Vagina (tissue), 2 donors: ENCODE data around the gene TGFBR3L. TPM values are rescaled to one million over a fixed set of nuclear protein-coding genes. Genes with fewer than 3 reads are reported as not detected.

ENCODE experiments used
- DNase-seq, 2 donors: peaks; one replicate each; pipeline ENCODE4 v3.0.0-alpha.2; 2017; ENCODE audit errors: extremely low spot score in 2 of 2
- H3K27ac ChIP-seq: fragments of 200-600 bp; sonication (generic); one replicate; pipeline ENCODE4 v1.5.1; 2019
- H3K27me3 ChIP-seq: fragments of 200-600 bp; sonication (generic); one replicate; pipeline ENCODE4 v1.5.1; 2019
- H3K36me3 ChIP-seq, 2 donors: fragments of 200-600 bp; sonication (generic); one replicate each; pipeline ENCODE4 v1.5.1; 2017 to 2019
- H3K4me1 ChIP-seq: fragments of 200-600 bp; sonication (generic); one replicate; pipeline ENCODE4 v1.5.1; 2019
- H3K4me3 ChIP-seq, 2 donors: fragments of 200-600 bp; sonication (generic); 1 replicate in 1 of 2; 2 replicates in 1 of 2; pipeline ENCODE4 v1.5.1; 2016 to 2019
- H3K9me3 ChIP-seq: fragments of 200-600 bp; sonication (generic); one replicate; pipeline ENCODE4 v1.5.1; 2019
- POLR2A ChIP-seq, 2 donors: fragments of 450-650 bp; IDR thresholded peaks; one replicate each; pipeline ENCODE4 v1.6.1; 2017; ENCODE audit warnings: antibody characterized with exemption in 2 of 2, mild to moderate bottlenecking in 2 of 2, moderate library complexity in 2 of 2
- POLR2AphosphoS5 ChIP-seq, 2 donors: sonication (generic); formaldehyde crosslinking; IDR thresholded peaks; one replicate each; pipeline ENCODE4 v1.9.0; 2017; ENCODE audit warnings: antibody characterized with exemption in 2 of 2, mild to moderate bottlenecking in 2 of 2, low read depth in 1 of 2; ENCODE audit not compliant: insufficient read depth in 1 of 2
- intact Hi-C: fragments of 100-400 bp; cut with DNase I; formaldehyde crosslinking; loops from one replicate; pipeline ENCODE4 v1.15.1; 2023
- total RNA-seq: library from RNA; depleted of rRNA; stranded (reverse); fragments of >200 nt; gene quantifications from one replicate; pipeline ENCODE4 v1.2.3, GENCODE V29; 2016
- TF ChIP-seq, protein P1 (sequence below), 3 experiments: fragments of 450-650 bp in 2 of 3; fragments of 200-600 bp in 1 of 3; sonication (generic) in 1 of 3; IDR thresholded peaks; one replicate each; pipeline ENCODE4 v1.5.1; 2017 to 2019; ENCODE audit warnings: antibody characterized with exemption in 3 of 3, mild to moderate bottlenecking in 2 of 3, moderate library complexity in 2 of 3

Gene TGFBR3L
- total RNA-seq, 1 donor from 2014 or later: 1.5 TPM

DNA sequence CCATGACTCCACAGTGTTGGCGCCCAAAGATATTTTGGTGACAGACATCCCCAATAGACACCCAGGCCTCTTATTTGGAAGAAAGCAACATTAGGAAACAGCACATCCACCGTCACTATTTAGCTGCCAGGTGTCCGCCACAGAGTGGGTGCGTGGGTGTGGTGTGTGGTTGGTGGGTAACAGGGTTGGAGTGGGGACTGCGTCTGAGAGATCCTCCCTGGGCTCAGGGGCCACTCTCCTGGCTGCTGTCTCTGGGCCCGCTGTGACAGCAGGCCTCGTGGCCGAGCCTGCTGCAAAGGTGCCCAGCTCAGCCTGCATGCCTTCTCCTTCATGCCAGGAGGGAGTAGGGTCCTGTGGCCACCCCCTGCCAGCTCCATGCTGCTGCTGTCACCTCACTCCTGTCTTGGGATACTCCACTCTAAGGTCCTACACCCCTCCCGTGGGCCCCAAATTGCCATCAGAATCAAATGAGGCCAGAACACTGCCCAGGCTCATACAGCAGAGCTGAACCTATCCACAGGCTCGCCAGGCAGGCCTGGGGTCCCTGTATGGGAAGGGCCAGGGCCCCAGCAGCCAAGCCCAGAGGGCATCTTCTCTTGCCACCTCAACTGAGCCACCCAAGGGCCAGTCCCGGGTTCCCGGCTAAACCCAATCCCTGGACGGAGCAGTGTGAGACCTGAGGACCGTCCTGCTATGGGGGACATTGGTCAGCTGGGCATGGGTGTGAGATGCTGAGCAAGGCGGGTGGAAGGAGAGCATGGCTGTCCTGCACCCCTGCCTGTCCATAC is 53.6 kb downstream of the TGFBR3L start:
- no peak for DNase-seq
- H3K4me3 ChIP-seq: no peak overlapping the region
- H3K4me1 ChIP-seq: no peaks in the 10 kb centered on the region
- TF ChIP-seq POLR2A (IDR thresholded peaks at IDR 0.05): no peak
- TF ChIP-seq, protein P1, sequence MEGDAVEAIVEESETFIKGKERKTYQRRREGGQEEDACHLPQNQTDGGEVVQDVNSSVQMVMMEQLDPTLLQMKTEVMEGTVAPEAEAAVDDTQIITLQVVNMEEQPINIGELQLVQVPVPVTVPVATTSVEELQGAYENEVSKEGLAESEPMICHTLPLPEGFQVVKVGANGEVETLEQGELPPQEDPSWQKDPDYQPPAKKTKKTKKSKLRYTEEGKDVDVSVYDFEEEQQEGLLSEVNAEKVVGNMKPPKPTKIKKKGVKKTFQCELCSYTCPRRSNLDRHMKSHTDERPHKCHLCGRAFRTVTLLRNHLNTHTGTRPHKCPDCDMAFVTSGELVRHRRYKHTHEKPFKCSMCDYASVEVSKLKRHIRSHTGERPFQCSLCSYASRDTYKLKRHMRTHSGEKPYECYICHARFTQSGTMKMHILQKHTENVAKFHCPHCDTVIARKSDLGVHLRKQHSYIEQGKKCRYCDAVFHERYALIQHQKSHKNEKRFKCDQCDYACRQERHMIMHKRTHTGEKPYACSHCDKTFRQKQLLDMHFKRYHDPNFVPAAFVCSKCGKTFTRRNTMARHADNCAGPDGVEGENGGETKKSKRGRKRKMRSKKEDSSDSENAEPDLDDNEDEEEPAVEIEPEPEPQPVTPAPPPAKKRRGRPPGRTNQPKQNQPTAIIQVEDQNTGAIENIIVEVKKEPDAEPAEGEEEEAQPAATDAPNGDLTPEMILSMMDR (IDR thresholded peaks at IDR 0.05): no peak
- no peak for TF ChIP-seq POLR2AphosphoS5 (IDR thresholded peaks at IDR 0.05; ENCODE audit: insufficient read depth in 1 of 2, low read depth in 1 of 2)
- no peaks in the 10 kb centered on the region for H3K9me3 ChIP-seq
- intact Hi-C loops: no loop called here
- H3K27me3 ChIP-seq: no peaks in the 10 kb centered on the region
- no peak overlapping the region for H3K27ac ChIP-seq
- peaks cover 0 to 52% of the 10 kb centered on the region in 2 donors for H3K36me3 ChIP-seq

Other genes with a start within 250 kb of the TGFBR3L start
- gene RETN, start 245.8 kb upstream of the TGFBR3L start, total RNA-seq: not detected
- not detected for gene MCEMP1, start 237.7 kb upstream of the TGFBR3L start, total RNA-seq
- 87.2 TPM for gene TRAPPC5, start 234.0 kb upstream of the TGFBR3L start, total RNA-seq
- gene FCER2, start 212.7 kb upstream of the TGFBR3L start, total RNA-seq: not detected
- gene CLEC4G, start 182.7 kb upstream of the TGFBR3L start, total RNA-seq: 0.98 TPM
- gene CD209, start 167.3 kb upstream of the TGFBR3L start, total RNA-seq: 8.8 TPM
- not detected for gene CLEC4M, start 151.6 kb upstream of the TGFBR3L start, total RNA-seq
- 17.2 TPM for gene EVI5L, start 84.6 kb upstream of the TGFBR3L start, total RNA-seq
- not detected for gene PRR36, start 40.4 kb upstream of the TGFBR3L start, total RNA-seq
- gene LRRC8E, start 26.3 kb upstream of the TGFBR3L start, total RNA-seq: 6.6 TPM
- gene MAP2K7, start 11.0 kb upstream of the TGFBR3L start, total RNA-seq: 26.8 TPM
- gene SNAPC2, start 5.5 kb downstream of the TGFBR3L start, total RNA-seq: 17.4 TPM
- 14.2 TPM for gene CTXN1, start 11.3 kb downstream of the TGFBR3L start, total RNA-seq
- 76.1 TPM for gene TIMM44, start 28.8 kb downstream of the TGFBR3L start, total RNA-seq
- 40.5 TPM for gene ELAVL1, start 90.8 kb downstream of the TGFBR3L start, total RNA-seq
- not detected for gene CCL25, start 137.9 kb downstream of the TGFBR3L start, total RNA-seq
- gene FBN3, start 234.8 kb downstream of the TGFBR3L start, total RNA-seq: not detected